ENCODE data around the gene NAXD.

- no peak for TF ChIP-seq POLR2AphosphoS5 (IDR thresholded peaks at IDR 0.05; ENCODE audit: low read depth)
- no peak for TF ChIP-seq CTCF (IDR thresholded peaks at IDR 0.05; ENCODE audit: insufficient read depth, low read length)
- TF ChIP-seq REST (IDR thresholded peaks at IDR 0.05; ENCODE audit: insufficient replicate concordance, low read depth), result no peak
Measured at GRCh38 chr13:110684388-110685056, 69.2 kb downstream of the NAXD start.
